ENCODE results near the gene TULP3. TPM values are rescaled to one million over a fixed set of nuclear protein-coding genes. Genes with fewer than 3 reads are reported as not detected.

TULP3 gene
- polyA plus RNA-seq, 4 donors, result 34.0 to 43.0 (median 35.3) TPM

DNA sequence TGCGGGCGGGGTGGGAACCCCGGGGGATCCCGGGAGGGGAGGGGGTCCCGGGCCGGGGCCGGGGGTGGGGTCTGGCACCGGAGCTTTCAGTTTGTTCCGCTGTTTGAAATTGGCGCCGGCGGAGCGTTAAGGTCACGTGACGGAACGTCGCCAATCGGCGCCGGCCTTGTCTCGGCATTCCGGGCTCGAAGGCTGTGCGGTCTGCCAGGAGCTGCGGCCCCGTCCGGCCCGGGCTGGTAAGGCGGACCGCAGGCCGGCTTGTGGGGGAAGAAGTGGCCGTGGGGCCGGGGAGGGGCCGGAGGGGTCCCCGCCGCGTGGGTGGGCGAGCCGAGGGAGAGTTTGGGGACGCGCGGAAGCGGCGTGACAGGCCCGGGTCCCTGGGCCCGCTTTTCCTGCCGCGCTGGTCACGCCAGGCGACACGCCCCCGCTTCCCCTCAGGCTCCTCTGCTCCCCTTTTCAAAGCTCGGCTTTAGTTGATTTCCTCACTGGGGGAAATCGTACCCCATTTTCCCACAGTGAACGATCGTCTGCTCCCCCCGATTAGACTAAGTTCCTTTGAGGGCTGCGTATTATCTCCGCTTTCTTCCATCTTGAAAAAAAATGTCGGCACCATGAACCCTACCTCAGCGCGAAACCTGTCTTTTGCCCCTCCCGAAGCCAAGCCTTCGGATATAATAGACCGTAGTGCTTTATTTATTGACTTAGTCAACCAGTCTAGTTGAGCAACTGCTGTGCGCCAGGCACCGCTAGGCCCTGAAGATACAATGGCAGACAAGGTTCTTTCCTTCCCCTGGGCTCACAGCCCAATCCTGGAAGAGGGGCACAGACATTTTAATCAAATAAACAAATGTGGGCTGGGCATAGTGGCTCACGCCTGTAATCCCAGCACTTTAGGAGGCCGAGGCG lies 13.4 kb upstream of the TULP3 start, which contains the start of the genes FOXM1 and RHNO1:
Gene FOXM1 (minus strand): TSS at position 128 of the 906 bp plus-strand sequence. CDS start 2,696 bp downstream, outside the sequence.
Gene RHNO1 (plus strand): TSS at position 177 of the 906 bp plus-strand sequence. CDS start 8,144 bp downstream, outside the sequence.
- peak in 3 of 4 donors; percentile 81 to 83 (median 81) for DNase-seq (ENCODE audit: low read depth in 4 of 4, low spot score in 3 of 4)

DNA sequence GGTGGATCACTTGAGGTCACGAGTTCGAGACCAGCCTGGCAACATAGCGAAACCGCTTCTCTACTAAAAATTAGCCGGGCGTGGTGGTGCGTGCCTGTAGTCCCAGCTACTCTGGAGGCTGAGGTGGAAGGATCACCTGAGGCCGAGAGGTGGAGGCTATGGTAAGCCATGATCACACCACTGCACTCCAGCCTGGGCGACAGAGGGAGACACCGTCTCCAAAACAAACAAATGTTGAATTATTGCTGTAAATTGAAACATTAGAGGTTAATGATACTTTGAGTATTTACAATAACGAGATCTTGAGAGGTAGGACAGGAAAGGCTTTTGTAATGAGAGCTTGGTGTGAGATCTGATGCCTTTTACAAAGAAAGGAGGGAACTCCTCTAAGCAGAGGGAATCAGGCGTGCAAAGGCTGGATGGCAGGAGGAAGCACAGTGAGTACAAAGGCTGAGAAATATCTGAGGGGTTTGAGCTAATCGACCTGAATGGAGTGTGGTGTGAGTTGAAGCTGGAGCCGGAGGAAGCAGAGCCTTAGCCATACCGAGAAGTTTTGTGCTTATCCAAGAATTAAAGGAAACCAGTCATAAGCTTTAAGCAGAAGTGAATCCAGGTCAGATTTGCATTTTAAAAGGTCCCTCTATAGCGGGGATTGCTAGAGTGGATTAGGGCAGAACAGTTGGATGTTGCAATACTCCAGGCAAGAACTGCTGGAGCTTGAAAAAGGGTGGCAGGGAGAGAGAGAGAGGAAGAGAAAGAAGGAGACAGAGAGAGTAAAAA lies 12.5 kb upstream of the TULP3 start:
- DNase-seq (ENCODE audit: low read depth in 4 of 4, low spot score in 3 of 4), result no peak

DNA sequence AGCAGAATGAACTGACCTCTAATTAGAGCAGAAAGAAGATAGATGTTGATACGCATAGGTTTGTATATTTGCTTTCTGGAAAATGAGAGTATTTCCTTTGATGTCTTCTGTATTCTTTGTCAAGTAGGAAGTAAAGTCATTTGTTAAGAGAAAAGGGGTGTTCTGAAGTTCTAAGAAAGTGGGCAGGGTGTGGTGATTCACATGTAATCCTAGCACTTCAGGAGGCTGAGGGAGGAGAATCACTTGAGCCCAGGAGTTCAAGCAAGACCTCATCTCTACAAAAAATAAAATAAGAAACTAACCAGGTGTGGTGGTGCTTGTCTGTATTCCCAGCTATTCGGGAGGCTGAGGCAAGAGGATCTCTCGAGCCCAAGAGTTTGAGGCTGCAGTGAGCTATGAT lies 10.8 kb upstream of the TULP3 start:
- DNase-seq (ENCODE audit: low read depth in 4 of 4, low spot score in 3 of 4), result no peak

DNA sequence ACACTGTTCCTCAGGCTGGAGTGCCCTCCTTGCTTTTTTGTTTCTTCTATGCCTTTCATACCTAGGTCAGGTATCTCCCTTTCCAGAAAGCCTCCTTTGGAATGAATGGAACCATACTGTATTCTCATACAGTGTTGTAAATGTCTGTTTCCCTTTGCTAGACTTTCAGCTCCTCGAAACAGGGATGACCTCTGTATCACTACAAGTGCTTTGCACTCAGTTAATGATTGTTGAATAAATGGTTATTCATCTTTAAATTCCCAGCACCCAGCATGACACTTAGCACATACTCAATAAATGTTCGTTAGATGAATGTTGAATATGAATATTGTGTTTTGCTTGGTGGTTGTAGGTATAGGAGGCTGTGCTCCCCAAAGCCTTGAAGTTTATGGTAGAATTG lies 5.9 kb upstream of the TULP3 start:
- no peak for DNase-seq (ENCODE audit: low read depth in 4 of 4, low spot score in 3 of 4)

DNA sequence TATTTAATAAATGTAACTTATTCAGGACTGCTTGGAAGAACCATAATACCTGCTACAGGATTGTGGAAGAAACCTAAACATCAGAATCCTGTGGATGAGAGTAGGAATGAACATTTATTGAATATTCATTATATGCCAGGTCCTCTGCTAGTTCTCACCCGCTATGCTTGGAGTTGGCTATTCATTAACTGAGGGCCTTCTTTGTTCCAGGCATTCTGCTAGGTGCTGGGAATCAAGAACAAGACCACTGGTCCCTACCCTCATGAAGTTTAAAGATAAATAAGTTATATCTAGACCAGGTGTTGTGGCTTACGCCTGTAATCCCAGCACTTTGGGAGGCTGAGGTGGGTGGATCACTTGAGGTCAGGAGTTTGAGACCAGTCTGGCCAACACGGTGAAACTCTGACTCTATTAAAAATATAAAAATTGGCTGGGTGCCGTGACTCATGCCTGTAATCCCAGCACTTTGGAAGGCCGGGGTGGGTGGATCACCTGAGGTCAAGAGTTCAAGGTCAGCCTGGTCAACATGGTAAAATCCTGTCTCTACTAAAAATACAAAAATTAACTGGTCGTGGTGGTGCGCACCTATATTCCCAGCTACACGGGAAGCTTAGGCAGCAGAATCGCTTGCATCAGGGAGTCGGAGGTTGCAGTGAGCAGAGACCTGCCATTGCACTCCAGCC lies 3.8 kb upstream of the TULP3 start:
- DNase-seq (ENCODE audit: low read depth in 4 of 4, low spot score in 3 of 4), result no peak

DNA sequence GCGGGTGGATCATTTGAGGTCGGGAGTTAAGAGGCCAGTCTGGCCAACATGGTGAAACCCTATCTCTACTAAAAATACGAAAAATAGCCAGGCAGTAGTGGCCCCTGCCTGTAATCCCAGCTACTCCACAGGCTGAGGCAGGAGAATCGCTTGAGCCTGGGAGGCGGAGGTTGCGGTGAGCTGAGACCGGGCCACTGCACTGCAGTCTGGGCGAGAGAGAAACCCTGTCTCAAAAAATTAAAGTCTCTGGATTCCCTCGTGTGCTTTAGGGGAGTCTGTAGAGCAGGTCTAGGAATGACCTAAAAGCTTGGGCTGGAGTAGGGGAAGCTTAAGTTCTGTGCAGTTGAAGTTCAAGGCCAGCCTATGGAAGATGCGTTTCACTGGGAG lies 697 bp upstream of the TULP3 start:
- no peak for DNase-seq (ENCODE audit: low read depth in 4 of 4, low spot score in 3 of 4)

DNA sequence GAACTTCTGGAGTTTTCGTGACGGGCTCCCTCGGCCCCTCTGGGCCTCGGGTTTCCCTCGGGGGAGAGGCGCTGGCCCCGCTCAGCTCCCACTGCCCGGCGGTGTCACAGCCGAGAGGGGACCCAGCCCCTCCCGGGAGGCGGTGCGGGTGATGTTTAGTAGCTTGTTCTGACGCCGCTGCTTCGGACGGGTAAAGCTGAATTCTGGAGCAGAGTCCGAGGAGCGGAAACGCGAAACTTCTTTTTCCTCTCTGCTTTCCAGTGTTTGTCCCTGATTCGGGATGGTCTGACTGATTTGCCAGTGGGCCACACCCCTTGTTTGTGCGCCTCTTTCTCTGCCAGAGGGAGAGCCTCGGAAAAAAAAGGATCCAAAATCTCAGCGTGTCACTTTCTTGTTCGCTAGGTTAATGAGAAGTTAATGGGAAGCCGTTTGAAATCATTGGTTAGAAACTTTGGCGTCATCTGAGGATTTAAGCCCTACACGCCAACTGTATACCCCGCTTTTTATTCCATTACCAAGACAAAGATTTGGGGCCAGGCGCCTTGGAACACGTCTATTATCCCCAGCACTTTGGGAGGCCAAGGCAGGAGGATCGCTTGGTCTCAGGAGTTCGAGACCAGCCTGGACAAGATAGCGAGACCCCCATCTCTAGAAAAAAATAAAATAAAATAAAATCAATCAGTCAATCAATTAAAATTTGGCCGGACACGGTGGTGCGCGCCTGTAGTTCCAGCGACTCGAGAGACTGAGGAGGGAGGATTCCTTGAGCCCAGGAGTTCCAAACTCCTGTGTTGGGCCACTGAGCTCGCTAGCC lies 756 bp downstream of the TULP3 start:
- peak in 2 of 4 donors; percentile 51 to 53 for DNase-seq (ENCODE audit: low read depth in 4 of 4, low spot score in 3 of 4)

DNA sequence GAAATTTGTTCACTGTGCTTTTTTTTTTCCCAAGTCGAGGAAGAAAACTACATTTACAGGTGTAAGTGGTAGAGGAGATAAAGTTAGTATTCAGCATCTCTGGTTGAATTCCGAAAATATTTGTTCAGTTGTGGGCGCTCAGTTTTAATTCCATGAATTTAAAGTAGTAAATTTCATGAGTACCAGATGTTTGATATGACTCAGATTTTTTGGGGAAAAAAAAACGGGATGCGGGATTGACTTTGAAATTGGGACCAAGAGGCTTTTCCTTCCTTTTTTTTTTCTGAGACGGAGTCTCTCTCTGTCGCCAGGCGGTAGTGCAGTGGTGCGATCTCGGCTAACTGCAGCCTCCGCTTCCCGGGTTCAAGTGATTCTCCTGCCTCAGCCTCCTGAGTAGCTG lies 1.6 kb downstream of the TULP3 start:
- DNase-seq (ENCODE audit: low read depth in 4 of 4, low spot score in 3 of 4), result no peak

DNA sequence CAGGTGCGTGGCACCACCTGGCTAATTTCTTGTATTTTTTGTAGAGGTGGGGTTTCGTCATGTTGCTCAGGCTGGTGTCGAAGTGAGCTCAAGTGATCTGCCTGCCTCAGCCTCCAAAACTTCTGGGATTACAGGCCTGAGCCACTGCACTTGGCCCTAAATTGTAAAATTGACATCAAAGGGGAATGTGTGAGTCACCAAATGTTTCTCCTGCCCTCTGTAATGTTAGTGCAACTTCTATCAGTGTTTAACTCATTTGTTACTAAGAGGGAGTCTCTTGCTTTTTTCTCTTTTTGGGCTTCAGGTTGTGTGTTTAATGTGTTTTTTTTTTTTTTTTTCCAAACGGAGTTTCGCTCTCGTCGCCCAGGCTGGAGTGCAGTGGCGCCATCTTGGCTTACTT lies 2.3 kb downstream of the TULP3 start:
- no peak for DNase-seq (ENCODE audit: low read depth in 4 of 4, low spot score in 3 of 4)

DNA sequence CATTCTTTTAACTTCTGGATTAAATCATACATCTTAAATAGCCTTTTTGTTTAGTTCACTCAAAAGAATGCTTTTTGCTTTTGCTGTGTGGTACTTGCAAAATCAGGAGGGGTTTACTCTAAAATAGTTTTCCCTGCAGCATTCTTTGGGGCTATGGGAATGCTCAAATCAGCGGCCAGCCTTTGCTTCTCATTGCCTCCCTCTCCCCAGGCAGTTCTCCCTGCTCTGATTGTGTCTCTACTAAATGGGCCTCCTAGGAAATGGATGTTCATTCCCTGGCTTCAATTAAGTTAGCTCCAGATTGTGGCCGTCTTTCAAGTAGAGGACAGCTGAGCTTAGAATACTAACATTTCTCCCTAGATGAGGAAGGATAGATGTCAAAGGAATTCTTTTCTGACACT lies 4.4 kb downstream of the TULP3 start:
- no peak for DNase-seq (ENCODE audit: low read depth in 4 of 4, low spot score in 3 of 4)

DNA sequence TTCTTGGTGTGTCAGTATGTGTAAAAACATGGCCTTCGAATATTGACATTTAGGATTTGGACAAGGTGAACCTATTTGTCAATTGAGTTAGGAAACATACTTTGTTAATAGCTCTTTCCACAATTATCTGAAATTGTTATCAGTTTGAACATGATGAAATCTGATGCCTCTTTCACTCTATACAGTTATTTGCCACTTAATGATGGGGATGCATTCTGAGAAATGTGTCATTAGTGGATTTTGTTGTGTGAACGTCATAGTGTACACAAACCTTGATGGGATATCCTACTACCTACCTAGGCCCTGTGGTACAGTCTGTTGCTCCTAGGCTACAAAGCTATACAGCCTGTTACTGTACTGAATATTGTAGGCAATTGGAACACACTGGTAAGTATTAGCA lies 4.8 kb downstream of the TULP3 start:
- DNase-seq (ENCODE audit: low read depth in 4 of 4, low spot score in 3 of 4), result no peak

DNA sequence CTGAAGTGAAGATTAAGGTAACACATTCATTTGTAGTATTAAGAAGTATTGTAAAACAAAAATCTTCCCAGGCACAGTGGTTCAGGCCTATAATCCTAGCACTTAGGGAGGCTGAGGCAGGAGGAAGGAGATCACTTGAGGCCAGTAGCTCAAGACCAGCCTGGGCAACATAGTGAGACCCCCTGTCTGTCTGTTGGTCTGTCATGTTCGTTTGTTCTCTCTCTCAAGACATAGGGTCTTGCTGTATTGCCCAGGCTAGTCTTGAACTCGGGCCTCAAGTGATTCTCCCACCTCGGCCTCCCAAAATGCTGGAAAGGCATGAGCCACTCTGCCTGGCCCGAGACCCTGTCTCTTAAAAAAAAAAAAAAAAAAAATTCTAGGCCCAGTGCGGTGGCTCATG lies 6.7 kb downstream of the TULP3 start:
- DNase-seq (ENCODE audit: low read depth in 4 of 4, low spot score in 3 of 4), result no peak

DNA sequence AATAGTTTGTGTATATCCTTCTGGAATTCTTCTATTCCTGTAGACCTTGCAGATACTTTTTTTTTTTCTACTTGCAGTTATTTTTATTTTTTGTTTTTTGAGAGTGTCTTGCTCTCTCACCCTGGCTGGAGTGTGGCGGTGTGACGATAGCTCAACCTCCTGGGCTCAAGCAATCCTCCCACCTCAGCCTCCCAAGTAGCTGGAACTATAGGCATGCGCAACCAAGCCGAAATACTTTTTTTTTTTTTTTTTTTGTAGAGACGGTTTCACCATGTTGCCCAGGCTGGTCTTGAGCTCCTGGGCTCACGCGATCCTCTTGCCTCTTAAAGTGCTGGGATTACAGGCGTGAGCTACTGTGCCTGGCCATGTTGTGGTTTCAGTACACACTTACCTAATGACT lies 10.0 kb downstream of the TULP3 start:
- DNase-seq (ENCODE audit: low read depth in 4 of 4, low spot score in 3 of 4), result no peak

DNA sequence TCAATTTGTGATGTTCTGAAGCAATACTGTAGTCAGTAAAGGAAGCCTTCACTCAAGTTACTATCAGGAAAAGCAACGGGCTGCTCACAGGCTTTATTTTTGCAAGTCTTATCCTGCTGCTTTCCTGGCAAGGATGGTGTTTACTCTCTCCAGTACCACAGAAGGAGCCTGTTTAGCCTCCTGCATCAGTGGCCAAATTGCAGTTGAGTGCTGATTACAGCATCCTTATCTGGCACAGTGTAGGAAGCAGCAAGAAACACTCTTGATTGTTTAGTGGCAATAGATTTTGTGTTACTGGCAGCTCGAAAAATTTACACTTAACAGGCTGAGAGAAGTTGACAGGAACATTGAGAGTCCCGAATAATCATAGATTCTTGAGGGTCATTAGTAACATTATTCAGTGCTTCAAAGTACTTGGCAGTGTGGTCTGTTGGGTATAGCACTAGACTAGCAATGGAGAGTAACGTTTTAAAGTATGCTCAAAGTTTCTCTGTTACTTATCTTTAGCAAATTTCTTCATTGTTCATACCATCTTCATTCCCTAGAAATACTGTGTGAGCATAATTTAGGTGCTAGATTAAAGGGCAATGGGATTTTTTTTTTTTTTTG lies 11.7 kb downstream of the TULP3 start:
- no peak for DNase-seq (ENCODE audit: low read depth in 4 of 4, low spot score in 3 of 4)

DNA sequence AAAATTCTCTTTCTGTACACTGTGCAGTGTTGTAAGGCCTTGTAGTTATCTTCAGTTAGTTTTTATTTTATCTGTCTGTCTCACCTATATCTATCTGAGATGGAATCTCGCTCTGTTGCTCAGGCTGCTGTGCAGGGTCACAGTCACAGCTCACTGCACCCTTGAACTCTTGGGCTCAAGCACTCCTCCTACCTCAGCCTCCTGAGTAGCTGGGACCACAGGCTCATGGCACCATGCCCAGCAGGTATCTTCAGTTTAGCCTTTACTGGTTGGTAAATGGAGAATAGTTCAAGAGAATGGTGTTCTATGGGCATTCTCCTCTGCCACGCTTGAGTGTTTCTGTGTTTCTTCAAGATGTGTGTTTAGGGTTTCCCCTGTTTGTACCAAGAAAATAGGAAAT lies 13.6 kb downstream of the TULP3 start:
- no peak for DNase-seq (ENCODE audit: low read depth in 4 of 4, low spot score in 3 of 4)

DNA sequence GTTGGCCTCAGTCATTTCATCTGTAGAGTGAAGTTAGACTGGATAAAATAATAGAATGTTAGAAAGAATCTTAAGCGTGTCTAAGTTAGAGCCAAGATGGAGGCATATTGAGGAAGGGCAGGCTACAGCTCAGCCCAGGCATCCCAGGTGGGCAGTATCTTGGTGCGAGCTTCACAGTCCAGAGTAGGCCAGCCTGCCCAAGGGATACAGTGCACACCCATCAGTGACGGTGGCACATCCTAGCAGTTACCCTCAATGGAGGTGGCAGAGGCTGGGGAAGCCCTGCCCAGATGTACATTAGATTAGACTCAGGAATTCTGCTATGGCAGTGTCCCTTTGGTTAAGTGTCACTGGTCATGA lies 21.5 kb downstream of the TULP3 start:
- DNase-seq (ENCODE audit: low read depth in 4 of 4, low spot score in 3 of 4), result no peak

DNA sequence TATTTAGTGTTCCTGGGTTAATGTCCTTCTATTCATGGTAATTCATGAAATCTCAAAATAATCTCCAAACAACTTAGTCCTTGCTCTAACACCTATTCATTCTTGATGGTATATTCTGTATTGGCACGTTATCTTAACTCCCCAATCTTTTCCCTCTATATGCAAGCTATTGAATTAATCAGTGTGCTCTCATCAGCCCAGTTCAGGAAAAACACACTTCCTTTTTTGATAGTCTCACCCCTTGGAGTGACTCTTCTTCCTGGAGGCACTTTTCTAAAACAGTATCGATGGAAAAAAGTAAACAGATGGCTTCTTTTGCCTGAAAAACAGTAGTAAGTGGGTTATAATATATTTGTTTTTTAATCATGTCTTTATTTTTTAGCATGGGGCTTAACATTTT lies 28.6 kb downstream of the TULP3 start:
- no peak for DNase-seq (ENCODE audit: low read depth in 4 of 4, low spot score in 3 of 4)

DNA sequence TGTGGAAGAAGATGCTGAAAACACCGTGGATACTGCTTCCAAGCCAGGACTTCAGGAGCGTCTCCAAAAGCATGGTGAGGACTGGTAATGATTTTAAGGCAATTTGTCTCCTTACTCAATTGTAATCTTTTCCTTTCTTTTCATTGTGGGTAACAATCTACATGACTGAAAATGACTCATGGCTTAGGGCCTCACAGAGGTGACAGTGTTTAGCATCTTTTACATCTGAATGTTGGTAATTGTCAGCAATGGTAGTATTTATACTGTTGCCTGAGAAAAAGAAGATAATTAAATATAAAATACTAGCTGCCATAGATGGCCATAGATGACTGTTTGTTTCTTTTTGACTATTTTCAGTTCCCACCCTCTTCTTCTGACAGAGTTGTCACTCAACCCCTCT lies 31.6 kb downstream of the TULP3 start:
- DNase-seq (ENCODE audit: low read depth in 4 of 4, low spot score in 3 of 4), result no peak

DNA sequence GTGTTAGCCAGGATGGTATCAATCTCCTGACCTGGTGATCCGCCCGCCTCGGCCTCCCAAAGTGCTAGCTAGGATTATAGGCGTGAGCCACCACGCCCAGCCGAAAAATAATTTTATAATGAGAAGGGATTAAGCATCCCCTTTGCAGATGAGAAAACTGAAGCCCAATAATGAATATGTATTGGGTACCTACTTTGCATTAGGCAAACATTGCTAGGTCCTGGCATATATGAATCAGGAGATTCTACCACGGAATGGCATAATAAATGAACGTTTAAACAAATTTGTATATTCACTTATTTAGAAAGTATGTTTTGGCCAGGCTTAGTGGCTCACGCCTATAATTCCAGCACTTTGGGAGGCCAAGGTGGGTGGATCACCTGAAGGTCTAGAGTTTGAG lies 32.4 kb downstream of the TULP3 start:
- DNase-seq (ENCODE audit: low read depth in 4 of 4, low spot score in 3 of 4), result no peak

DNA sequence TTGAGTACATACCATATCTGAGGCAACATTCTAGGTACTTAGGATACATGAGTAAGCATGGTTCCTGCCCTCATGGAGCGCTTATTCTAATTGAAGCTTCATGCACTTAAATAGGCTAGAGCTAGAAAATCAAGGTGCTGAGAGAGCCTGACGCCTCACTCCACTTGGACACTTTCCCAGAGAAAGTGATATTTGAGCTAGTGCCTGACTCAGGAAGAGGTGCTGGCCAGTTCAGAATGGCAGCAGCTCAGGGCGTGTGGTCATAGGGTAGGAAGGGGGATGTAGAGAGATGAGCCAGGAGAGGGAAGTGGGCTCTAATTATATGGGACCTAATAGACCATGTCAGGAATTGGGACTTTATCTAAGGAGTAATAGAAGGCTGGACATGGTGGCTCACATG lies 33.3 kb downstream of the TULP3 start:
- DNase-seq (ENCODE audit: low read depth in 4 of 4, low spot score in 3 of 4), result no peak

All from left renal pelvis (tissue), 4 donors.